ENCODE data around the gene MED28.

Gene MED28

GRCh38 chr4:17662694-17663093, 48.3 kb downstream of the MED28 start:
- Mint-ChIP-seq H3K9me3 (no peaks in the 10 kb centered on the region), H3K4me3 (no peak overlapping the region), H3K27me3 (peaks cover 29 to 59% of the 10 kb centered on the region in 2 donors), H3K36me3 (ENCODE audit: insufficient read depth) (no peaks in the 10 kb centered on the region), H3K27ac (no peak overlapping the region), H3K4me1 (ENCODE audit: low read depth in 2 of 2) (no peaks in the 10 kb centered on the region)
- DNase-seq, result no peak
- no peak for ATAC-seq (replicated peaks)

GRCh38 chr4:17664755-17665154, 50.3 kb downstream of the MED28 start:
- Mint-ChIP-seq H3K4me3 (no peak overlapping the region), H3K4me1 (ENCODE audit: low read depth in 2 of 2) (no peaks in the 10 kb centered on the region), H3K27ac (no peak overlapping the region), H3K9me3 (no peaks in the 10 kb centered on the region), H3K36me3 (ENCODE audit: insufficient read depth) (no peaks in the 10 kb centered on the region), H3K27me3 (peaks cover 25 to 56% of the 10 kb centered on the region in 2 donors)
- DNase-seq (no peak), ATAC-seq (replicated peaks) (no peak)

GRCh38 chr4:17665346-17665745, 50.9 kb downstream of the MED28 start:
- Mint-ChIP-seq H3K27ac (no peak overlapping the region), H3K9me3 (no peaks in the 10 kb centered on the region), H3K36me3 (ENCODE audit: insufficient read depth) (no peaks in the 10 kb centered on the region), H3K27me3 (peaks cover 23 to 61% of the 10 kb centered on the region in 2 donors), H3K4me1 (ENCODE audit: low read depth in 2 of 2) (no peaks in the 10 kb centered on the region), H3K4me3 (no peak overlapping the region)
- no peak for ATAC-seq (replicated peaks)
- DNase-seq, result no peak

DNA sequence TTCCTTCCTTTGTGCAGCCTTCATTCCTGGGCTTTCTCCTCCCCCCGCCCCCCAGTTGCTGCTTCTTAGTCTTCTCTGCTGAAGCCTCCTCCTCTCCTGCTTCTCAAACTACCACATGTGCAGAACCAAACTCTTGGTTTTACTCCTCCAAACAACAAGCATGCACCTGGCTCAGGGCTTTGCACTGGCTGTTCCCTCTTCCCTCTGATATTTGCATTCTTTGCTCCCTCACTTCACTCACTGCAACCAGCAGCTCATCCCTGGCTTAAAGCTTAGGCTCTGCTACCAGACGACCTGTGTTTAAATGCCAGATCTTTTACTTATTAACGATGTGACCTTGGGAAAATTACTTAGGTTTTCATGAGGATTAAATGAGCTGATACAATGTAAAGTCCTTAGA, 51.4 kb downstream of the MED28 start:
- no peaks in the 10 kb centered on the region for H3K4me1 Mint-ChIP-seq (ENCODE audit: low read depth in 2 of 2)
- no peak overlapping the region for H3K27ac Mint-ChIP-seq
- H3K36me3 Mint-ChIP-seq (ENCODE audit: insufficient read depth), result no peaks in the 10 kb centered on the region
- no peak overlapping the region for H3K4me3 Mint-ChIP-seq
- ATAC-seq (replicated peaks), result no peak
- no peaks in the 10 kb centered on the region for H3K9me3 Mint-ChIP-seq
- peaks cover 20 to 61% of the 10 kb centered on the region in 2 donors for H3K27me3 Mint-ChIP-seq
- no peak for DNase-seq

- no peaks in the 10 kb centered on the region for H3K36me3 Mint-ChIP-seq (ENCODE audit: insufficient read depth)
- ATAC-seq (replicated peaks) (no peak), DNase-seq (no peak)
- no peaks in the 10 kb centered on the region for H3K4me1 Mint-ChIP-seq (ENCODE audit: low read depth in 2 of 2)
- H3K27me3 Mint-ChIP-seq, result peaks cover 32 to 63% of the 10 kb centered on the region in 2 donors
- H3K4me3 Mint-ChIP-seq, result no peak overlapping the region
- H3K9me3 Mint-ChIP-seq, result peaks cover 0 to 8% of the 10 kb centered on the region in 2 donors
- H3K27ac Mint-ChIP-seq, result no peak overlapping the region
Observed at GRCh38 chr4:17667253-17667652, 52.8 kb downstream of the MED28 start.

- DNase-seq (no peak), ATAC-seq (replicated peaks) (no peak)
- Mint-ChIP-seq H3K4me1 (ENCODE audit: low read depth in 2 of 2) (no peaks in the 10 kb centered on the region), H3K27ac (no peak overlapping the region), H3K36me3 (ENCODE audit: insufficient read depth) (no peaks in the 10 kb centered on the region), H3K27me3 (peaks cover 34 to 68% of the 10 kb centered on the region in 2 donors), H3K4me3 (no peak overlapping the region), H3K9me3 (peaks cover 0 to 8% of the 10 kb centered on the region in 2 donors)
Observed at GRCh38 chr4:17667653-17668201, 53.3 kb downstream of the MED28 start.

- no peaks in the 10 kb centered on the region for H3K36me3 Mint-ChIP-seq (ENCODE audit: insufficient read depth)
- H3K27me3 Mint-ChIP-seq, result peaks cover 53 to 83% of the 10 kb centered on the region in 2 donors
- H3K27ac Mint-ChIP-seq, result no peak overlapping the region
- no peaks in the 10 kb centered on the region for H3K4me1 Mint-ChIP-seq (ENCODE audit: low read depth in 2 of 2)
- no peak overlapping the region for H3K4me3 Mint-ChIP-seq
- DNase-seq, result no peak
- no peak for ATAC-seq (replicated peaks)
- H3K9me3 Mint-ChIP-seq, result peaks cover 0 to 8% of the 10 kb centered on the region in 2 donors
Observed at GRCh38 chr4:17670423-17670822, 56.0 kb downstream of the MED28 start.

DNA sequence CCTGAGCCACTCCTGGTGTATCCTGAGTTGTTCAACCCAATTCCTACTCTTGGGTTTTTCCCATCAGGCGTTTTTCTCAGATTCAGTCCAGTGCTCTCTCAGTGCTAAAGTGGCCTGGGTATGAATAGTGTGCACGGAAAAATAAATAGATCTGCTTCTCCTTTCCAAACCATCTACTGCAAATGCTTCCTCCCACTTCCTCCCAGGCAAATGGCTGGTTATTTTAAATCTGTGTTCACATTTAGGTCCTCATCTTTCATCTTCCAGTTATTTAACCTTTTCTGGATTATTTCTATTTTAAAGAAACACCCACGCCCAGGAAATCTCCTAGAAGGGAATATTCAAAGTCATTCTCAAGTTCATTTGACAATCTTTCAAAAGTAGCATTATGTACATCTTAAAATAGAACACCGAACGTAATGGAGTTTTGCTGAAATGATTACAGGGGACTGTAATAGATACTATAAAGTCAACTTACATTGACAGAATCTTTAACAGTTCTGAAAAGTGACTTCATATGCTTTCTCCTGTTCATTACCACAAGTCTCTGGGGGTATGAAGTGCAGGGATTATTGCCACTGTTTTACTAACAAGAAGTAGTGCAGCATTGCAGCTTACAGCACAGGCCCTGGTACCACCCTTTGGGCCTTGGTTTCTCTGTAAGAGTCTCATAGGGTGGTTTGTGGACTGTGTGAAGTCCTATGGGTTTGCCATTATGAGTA, 66.3 kb downstream of the MED28 start:
- Mint-ChIP-seq H3K4me1 (ENCODE audit: low read depth in 2 of 2) (no peaks in the 10 kb centered on the region), H3K36me3 (ENCODE audit: insufficient read depth) (no peaks in the 10 kb centered on the region), H3K27me3 (peaks cover 24 to 40% of the 10 kb centered on the region in 2 donors), H3K4me3 (no peak overlapping the region), H3K27ac (no peak overlapping the region), H3K9me3 (no peaks in the 10 kb centered on the region)
- DNase-seq (no peak), ATAC-seq (replicated peaks) (no peak)

DNA sequence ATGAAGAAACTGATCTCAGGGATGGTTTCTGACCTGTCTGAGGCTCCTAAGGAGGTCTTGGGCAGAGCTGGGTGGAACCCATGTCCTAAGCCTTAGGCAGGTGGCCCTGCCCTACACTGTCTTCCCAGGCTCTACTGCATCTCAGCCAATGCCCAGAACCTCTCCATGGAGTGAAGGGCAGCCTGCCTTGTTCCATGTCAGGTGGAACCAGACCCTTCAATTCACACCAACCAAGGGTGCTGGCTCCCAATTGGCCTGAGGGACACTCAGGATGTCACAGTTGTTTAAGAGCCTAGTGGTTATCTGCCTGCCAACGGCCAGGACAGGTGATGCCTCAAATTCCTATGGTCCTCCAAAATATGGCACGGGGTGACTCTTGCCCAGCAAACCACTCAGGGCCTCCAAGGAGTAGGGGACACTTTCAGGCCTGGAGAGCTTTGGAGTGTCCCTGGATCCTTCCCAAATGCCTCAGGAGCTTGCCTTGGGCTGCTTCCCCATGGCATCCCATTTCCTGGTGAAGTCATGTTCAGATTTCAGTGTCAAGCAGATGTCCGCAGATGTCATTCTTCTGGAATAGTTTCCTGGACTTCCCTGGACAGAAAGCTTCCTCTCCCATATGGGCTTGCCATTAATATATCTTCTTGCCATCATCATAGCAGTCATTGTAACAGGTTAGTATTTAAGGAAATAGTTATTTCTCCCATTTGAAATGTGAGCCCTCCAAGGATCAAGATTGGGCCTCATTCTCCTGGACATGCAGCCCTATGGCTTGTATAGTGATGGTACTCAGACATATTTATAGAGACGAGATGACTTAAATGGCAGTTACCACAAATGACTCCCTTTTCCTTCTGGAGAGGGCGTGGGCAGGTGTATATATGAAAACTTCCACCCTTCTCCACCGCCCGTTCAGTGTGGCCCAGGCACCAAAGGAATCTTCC, 67.1 kb downstream of the MED28 start:
- Mint-ChIP-seq H3K4me3 (no peak overlapping the region), H3K36me3 (ENCODE audit: insufficient read depth) (no peaks in the 10 kb centered on the region), H3K27me3 (peaks cover 24 to 32% of the 10 kb centered on the region in 2 donors), H3K9me3 (no peaks in the 10 kb centered on the region), H3K4me1 (ENCODE audit: low read depth in 2 of 2) (no peaks in the 10 kb centered on the region), H3K27ac (no peak overlapping the region)
- no peak for ATAC-seq (replicated peaks)
- DNase-seq, result no peak

- H3K4me3 Mint-ChIP-seq, result no peak overlapping the region
- DNase-seq, result no peak
- no peaks in the 10 kb centered on the region for H3K36me3 Mint-ChIP-seq (ENCODE audit: insufficient read depth)
- H3K9me3 Mint-ChIP-seq, result no peaks in the 10 kb centered on the region
- peaks cover 17 to 25% of the 10 kb centered on the region in 2 donors for H3K27me3 Mint-ChIP-seq
- H3K27ac Mint-ChIP-seq, result no peak overlapping the region
- H3K4me1 Mint-ChIP-seq (ENCODE audit: low read depth in 2 of 2), result no peaks in the 10 kb centered on the region
- no peak for ATAC-seq (replicated peaks)
Observed at GRCh38 chr4:17682222-17682566, 67.8 kb downstream of the MED28 start.

All from effector memory CD8-positive, alpha-beta T cell (primary cell).